ENCODE measurements around the gene SMIM13.

DNA sequence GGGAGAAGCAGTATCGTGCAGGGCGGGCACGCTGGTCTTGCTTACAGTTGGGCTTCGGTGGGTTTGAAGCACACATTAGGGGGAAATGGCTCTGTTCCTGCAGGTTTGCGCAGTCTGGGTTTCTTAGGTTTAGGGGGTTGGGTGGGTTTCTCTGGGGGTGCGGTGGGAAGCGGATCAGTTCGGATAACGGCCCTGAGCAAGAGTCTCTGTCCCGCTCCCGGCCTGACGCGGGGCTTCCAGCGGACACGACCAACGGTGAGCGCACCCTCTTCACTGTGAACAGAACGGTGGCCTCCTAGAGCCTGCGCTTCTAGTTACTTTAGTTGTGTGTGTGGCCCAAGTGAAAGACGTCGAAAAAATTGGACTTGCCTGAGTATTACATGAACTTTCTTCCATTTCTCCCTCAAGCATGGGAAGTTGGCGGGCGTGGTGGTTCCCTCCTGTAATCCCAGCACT, 48.9 kb upstream of the SMIM13 start:
- no peak for TF ChIP-seq POLR2A (IDR thresholded peaks at IDR 0.05)
- no peak for TF ChIP-seq CTCF (IDR thresholded peaks at IDR 0.05)

Data from Peyer's patch (tissue), 4 donors.